Fibroblast of skin of abdomen (primary cell): ENCODE results near the gene RFX4.
"Not testable (repeated sequence)": the region's sequence is repeated elsewhere in the genome, so short reads cannot be mapped to it uniquely, and the experiment has no call there.

Experiments used
- DNase-seq: peaks from one replicate; pipeline ENCODE4 v3.0.0-alpha.2; 2013

The RFX4 gene

DNA sequence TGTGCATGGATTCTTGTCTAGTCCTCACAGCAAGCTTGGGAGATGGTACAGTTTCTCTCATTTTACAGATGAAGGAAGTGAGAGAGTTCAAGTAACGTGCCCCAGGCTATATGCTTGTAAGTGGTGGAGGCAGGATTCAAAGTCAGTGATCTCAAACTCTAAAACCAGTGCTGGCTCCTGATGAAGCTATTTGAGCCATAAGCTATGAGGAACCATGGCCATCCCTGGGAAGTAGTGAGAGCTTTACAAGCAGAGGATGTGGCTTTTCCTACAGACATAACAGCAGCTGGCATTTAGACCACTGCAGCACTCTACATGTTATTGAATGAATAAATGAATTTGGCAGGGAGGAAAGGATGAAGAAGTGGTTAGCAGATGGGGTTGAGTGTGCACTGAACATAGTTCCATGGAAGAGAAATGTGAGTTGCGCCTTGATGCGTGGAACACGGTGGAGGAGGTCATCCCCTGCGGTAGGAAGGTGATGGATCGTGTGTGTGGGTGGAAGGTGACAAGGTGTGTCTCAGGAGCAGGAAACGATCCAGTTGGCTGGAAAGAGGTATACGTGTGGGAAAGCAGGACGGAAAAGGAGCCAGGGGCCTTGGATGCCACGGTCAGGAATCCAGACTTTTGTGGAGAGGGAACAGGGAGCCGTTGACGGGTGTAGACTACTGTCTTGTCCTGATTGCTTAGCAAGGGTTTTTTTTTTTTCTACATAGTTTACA lies 65.2 kb downstream of the RFX4 start:
- no peak for DNase-seq

DNA sequence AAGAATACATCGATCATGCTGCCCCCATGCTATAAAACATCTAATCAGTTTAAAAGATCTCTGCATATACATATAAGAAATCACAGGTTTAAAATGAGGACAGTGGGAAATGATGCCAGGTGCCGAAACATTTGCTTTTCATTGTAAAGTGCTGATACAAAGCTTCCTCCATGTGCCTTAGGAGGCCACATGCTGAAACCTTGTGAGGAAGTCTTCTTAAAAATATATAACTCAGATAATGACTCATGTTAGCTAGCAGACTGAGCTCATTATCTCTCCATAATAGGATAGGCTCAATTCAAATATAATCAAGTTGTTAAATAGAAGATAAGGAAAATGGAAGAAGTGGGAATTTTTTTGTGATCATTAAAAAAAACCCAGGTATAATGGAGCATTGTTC lies 65.9 kb downstream of the RFX4 start:
- peak; percentile 10 for DNase-seq

DNA sequence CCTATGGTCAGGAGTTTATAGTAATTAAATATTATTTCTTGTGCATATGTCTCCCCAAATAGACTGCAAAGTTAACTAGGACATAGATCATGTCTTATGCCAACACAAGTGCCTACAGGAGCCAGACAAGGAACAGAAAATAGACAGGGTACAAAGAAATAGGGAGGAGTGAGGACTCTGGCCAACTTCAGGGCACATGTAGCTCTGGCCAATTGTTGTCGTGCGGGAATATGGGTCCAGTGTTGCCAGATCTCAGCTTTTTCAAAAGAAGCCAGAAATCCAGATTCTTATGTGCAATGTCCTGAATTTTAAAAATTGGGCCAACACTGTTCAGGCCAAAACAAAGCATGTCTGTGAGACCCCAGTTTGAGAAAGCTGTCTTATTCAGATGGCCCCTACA lies 68.7 kb downstream of the RFX4 start:
- no peak for DNase-seq

- DNase-seq = no peak
These were observed 69.8 kb downstream of the RFX4 start for GRCh38 chr12:106652510-106653015.

DNA sequence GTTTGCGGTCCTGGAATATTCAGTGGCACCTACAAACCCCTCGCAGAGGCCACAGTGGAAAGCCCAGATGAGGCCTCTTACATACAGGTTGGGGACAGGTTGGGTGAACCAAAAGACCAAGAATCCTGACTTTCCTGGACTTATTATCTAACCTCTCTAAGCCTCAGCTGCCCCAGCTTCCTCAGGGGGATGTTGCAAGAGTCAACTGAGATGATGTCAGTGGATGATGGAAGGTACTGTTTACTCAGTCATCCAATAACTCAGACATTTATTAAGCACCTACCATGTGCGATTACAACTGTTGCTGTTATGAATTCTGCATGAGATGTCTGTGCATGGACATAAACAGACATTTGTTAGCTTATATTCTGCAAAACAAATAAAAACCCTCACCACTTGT lies 72.8 kb downstream of the RFX4 start:
- no peak for DNase-seq

DNA sequence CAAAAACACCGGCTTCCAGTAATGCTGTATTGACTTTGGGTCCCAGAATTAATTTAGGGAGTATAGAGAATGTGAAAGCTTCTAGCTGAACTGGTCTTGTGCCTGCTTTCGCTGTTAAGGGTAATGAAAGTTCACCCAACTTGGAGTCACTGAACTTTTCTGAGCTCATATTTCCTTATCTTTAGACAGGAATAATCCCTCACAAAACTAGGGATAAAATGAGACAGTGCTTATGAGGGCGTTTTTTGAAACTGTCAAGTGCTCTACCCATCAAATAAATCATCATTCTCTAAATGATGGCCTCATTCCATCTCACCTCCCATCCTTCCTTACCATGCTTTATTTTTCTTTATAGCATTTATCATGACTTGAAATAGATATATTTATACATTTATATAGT lies 74.7 kb downstream of the RFX4 start:
- DNase-seq = no peak

DNA sequence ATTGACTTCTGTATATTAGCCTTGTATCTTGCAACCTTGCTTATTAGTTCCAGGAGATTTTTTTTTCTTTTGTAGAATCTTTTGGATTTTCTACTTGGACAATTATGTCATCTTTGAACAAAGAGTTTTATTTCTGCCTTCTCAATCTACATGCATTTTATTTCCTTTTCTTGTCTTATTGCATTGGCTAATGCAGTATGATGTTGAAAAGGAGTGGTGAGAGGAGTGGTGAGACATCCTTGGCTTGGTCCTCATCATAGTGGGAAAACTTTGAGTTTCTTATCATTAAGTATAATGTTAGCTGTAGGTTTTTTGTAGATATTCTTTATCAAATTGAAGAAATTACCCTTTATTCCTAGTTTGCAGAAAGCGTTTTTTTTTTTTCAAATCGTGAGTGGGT lies 80.6 kb downstream of the RFX4 start:
- no peak for DNase-seq

GRCh38 chr12:106669216-106669615 lies 86.4 kb downstream of the RFX4 start:
- no peak for DNase-seq

DNA sequence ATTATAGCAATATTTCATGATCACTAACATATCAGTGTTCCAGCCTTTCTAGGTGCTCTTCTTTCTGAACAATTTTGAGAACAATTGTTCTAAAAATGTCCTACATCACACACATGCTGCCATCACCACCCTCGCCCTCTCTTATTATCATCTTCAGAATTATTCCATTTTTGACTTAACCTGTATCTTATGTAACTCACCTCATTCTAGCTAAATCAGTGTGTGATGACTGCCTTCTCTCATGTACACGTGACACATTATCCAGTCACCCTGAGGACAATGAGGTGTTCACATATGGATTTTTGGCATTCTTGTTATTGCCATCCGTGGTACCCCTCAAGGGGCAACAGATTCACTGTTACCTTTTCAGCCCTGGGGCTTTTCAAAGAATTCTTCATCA lies 87.3 kb downstream of the RFX4 start:
- no peak for DNase-seq

DNA sequence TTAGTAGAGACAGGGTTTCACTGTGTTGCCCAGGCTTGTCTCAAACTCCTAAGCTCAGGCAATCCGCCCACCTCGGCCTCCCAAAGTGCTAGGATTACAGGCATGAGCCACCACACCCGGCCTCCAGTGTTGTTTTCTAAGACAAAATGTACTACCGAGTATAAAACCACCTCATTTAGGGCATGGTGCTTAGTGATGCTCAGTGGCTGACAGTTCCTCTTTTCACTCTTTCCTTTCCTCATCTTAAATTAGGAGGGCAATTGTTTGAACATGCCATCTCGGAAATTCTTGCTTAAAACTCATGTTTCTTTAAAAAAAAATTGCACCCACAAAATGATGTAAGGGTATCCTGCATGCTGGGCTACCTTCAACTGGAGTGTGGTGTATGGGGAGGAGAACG lies 89.0 kb downstream of the RFX4 start:
- DNase-seq = no peak

DNA sequence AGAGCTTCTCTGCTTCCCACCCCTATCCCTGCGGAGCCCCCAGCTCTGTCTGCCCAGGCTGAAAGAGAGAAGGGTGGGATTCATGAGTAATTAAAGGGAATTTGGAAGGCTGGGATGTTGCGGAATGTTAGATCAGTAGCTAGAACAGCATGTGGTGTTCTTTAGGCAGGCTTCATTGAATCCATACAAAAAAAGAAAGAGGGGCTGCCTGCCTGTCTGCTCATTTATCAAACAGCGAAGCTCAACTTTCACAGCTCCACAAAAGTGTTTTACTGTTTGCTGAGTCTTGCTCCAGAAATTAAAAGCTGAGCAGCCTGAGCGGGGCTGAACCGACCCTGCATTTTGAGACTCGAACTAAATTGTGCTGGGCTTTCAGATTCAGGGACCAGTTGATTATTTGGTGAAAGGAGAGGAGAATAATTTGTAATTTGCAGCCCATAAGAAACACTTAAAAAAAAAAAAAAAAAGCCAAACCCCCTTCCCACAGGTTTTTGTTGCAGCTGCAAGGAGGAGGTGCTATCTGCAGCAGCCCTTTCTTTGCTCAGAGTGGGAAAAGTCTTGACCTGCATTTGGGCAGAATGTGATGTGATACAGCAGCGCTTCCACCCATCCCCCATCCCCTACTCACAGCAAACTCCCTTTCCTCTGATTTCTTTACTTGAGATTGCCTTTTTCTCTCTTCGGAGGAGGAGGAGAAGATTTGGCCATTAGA lies 89.7 kb downstream of the RFX4 start:
- DNase-seq = no peak

- DNase-seq = no peak
These were observed 90.3 kb downstream of the RFX4 start for GRCh38 chr12:106673141-106673540.

DNA sequence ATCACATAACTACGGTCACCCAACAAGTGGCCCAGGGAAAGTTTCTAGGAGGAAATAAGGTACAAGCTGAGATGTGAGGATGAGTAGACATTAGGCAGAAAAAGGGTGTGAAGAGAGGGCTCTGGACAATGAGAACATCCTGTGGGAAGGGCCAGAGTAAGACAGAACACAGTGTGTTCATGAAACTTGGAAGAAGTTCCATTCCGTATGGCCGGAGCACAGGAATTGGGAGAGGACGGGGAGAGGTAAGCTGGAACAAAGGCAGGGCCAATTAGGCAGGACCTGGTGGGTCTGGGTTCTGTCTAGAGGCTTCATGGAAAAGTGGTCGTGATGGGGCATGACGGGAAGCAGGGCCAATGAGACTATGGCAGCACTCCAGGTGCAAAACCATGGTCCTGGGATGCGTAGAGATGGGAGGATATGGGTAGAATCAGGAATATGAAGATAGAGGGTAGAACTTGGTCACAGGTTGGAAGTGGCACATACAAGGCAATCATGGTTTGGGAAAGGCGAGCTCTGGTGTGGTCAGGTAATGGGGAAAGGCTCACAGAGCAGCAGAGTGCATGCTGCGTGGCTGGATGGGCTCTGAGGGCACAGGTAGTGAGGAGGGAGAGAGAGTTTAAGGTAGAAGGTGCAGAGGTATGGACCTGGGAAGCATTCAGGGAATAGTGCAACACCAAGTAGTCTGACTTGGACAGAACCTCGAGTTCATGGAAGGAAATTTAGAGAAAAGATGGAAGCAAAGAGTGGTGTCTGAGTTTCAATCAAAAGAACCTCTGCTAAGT lies 93.0 kb downstream of the RFX4 start:
- no peak for DNase-seq

DNA sequence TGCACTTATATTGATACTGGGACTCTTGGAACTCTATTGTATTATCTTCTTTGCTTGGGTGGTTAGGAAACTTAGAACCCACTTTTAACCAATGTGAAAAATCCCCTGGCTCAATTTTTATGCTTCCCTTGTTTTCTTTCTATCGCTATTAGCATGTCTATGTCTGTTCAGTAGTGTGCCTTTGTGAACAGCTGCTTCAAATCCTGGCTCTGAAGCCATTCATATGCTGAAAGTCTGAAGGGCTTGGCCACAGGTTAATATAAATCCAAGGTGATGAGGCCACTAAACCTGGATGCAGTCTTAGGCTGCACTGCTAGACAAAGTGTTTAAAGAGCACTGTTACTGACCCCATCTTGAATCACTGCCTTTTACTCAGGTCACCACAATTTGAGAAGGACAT lies 96.8 kb downstream of the RFX4 start:
- DNase-seq = no peak

DNA sequence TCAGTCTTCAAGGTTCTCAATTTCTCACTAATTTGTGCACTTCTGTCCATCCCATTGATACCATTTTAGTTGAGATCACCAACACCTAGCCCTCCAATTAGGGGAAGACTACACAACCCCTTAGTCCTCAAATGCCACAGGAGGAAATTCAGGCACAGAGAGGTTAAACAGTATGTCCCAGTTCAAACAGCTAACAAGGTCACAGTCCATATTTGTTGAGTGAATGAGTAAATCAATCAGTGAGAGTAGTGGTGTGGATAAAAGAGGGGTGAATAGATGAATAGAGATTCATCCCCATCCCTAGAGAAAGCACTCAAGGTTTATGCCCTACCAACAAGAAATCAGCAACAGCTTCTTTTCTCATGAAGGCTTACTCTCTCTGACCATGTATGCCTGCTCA lies 97.5 kb downstream of the RFX4 start:
- DNase-seq = no peak

DNA sequence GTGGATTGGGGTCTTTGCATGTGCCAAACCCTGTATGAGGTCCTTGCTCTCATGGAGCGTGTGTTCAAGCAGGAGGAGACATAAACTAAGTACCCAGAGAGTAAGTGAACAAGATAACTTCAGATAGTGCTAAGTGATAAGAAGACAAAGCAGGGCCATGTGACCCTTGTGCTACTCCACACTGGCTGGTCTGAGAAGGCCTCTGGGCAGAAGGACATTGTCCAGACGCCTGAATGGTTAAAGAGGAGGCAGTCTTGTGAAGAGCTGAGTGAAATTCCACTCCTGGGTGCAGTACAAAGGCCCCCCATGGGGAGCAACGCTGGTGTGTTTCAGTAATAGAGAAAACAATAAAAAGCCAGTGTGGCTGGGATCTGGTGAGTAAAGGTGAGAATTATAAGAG lies 98.4 kb downstream of the RFX4 start:
- no peak for DNase-seq

GRCh38 chr12:106682594-106683234 lies 99.9 kb downstream of the RFX4 start:
- no peak for DNase-seq

DNA sequence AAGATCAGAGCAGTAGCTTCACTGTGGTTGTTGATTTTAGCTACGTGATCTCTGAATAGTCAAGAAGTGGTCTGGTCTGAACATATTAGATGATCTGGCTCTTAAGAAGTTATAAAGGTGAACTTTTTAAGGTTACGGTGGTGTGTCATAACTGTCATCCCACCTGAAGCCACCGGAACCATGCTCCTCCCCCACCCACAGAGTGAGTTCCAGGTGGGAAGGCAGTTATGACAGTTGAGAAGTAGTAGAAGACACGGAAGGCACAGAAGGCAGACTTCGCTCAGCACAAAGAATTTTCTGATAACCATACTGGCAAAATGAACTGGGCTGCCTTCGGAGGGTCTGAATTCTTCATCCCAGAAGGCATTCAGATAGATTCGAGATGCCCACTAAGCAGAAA lies 101.7 kb downstream of the RFX4 start:
- DNase-seq = no peak

DNA sequence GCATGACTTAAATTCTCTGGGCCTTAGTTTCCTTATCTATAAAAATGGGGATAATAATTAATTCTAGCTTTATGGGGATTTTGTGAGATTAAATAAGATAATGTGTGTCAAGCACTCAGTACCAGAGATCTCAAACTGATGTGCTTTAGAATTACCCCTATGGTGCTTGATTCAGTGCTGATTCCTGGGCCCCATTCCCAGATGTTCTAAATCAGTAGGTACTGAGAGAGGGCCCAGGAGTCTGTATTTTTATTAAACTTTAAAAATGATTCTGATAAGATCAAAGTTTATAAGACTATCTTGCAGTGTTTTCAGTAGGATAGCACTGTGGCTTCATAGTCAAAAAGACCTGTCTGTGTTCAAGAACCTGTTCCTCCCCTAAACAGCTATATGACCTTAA lies 102.6 kb downstream of the RFX4 start:
- no peak for DNase-seq

GRCh38 chr12:106687672-106688071 lies 104.9 kb downstream of the RFX4 start:
- DNase-seq = no peak

DNA sequence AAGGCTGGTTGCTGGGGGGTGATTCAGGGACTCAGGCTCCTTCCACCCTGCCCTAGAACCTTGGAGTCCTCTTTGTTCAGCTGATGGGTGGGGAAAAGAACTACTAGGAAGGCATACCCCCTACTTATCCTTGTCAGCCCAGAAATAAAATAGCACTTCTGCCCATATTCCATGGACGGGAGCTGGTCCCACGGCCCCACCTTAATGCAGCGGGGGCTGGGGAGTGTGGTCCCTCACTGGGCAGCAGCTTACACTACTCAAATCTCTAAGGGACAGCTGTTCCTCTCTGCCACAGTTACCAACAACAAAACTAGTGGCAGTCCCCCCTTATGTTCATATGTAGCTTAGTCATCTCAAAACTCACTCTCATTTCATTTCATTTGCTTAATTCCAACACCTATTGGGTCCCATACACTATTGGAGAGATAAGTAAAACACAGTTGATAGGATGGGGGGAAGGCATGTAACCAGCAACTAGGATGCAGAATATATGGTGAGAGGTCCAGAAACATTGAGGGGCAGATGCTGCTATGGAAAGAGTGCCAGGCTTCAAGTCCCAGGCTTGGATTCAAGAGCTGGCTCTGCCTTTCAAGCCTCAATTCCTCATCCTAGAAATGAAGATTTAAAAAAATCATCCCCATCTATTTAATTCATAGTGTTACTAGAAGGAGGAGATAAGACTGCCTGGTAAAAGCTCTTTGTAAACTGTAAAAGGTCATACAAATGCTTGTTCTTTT lies 107.9 kb downstream of the RFX4 start:
- DNase-seq = no peak

DNA sequence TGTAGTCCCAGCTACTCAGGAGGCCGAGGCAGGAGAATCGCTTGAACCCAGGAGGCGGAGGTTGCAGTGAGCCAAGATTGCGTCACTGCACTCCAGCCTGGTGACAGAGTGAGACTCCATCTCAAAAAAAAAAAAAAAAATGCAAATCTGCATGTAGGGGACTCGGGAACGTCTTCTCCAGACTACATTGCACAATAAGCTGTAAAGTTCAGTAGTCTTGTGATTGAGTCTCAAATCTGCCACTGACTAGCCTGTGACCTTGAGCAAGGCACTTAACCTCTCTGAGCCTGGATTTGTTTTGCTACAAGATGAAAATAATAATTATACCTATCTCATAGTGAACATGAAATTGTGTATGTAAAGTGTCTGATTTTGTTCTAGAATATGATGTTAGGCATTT lies 109.2 kb downstream of the RFX4 start:
- not testable (repeated sequence) for DNase-seq
